A673 (cell line): Measurements from ENCODE around the gene CHD3. TPM values are rescaled to one million over a fixed set of nuclear protein-coding genes. Genes with fewer than 3 reads are reported as not detected.

Experiments used
- BruUV-seq: library from RNA; stranded (reverse); fragments of 400-500 nt; replicated peaks from 2 replicates; lab custom pipeline; 2021; lab: Mats Ljungman, UMichigan
- CTCF ChIA-PET: fragments of 300-600 bp; sonication (Branson Sonifier 250); formaldehyde crosslinking; loops from one replicate; lab custom pipeline; 2022; ENCODE audit warnings: antibody characterized with exemption; lab: Charles Lee
- POLR2A ChIA-PET: fragments of 300-600 bp; sonication (Branson Sonifier 250); formaldehyde crosslinking; loops from one replicate; lab custom pipeline; 2022; ENCODE audit warnings: antibody characterized with exemption; ENCODE audit not compliant: low non-redundant PET; lab: Charles Lee
- DNase-seq: peaks from one replicate; pipeline ENCODE4 v3.0.0-alpha.2; 2015; ENCODE audit warnings: low spot score
- H3K27ac ChIP-seq: fragments of 200-600 bp; sonication (generic); 2 replicates; pipeline ENCODE4 v1.5.1; 2016; ENCODE audit warnings: mixed run types, low read depth, mild to moderate bottlenecking, mixed read lengths, antibody characterized with exemption, low read length; ENCODE audit not compliant: poor library complexity, severe bottlenecking
- H3K27me3 ChIP-seq: fragments of 200-600 bp; sonication (generic); replicated peaks from 2 replicates; pipeline ENCODE4 v1.6.1; 2017; ENCODE audit warnings: mixed run types, low read depth, mild to moderate bottlenecking, mixed read lengths, antibody characterized with exemption, low read length; ENCODE audit not compliant: insufficient read depth, poor library complexity
- H3K36me3 ChIP-seq: fragments of 200-600 bp; sonication (generic); 2 replicates; pipeline ENCODE4 v1.6.1; 2016; ENCODE audit warnings: mixed run types, mild to moderate bottlenecking, mixed read lengths, antibody characterized with exemption, low read length; ENCODE audit not compliant: insufficient read depth, poor library complexity, severe bottlenecking
- H3K4me1 ChIP-seq: fragments of 200-600 bp; sonication (generic); 2 replicates; pipeline ENCODE4 v1.6.1; 2017; ENCODE audit warnings: mixed run types, mild to moderate bottlenecking, mixed read lengths, antibody characterized with exemption, low read length; ENCODE audit not compliant: insufficient read depth, poor library complexity, severe bottlenecking
- H3K4me3 ChIP-seq: fragments of 200-600 bp; sonication (generic); 2 replicates; pipeline ENCODE4 v1.5.1; 2016; ENCODE audit warnings: low read depth, mixed run types, mild to moderate bottlenecking, mixed read lengths, low read length; ENCODE audit not compliant: poor library complexity, severe bottlenecking
- H3K9me3 ChIP-seq: fragments of 200-600 bp; sonication (generic); 2 replicates; pipeline ENCODE4 v1.6.1; 2016; ENCODE audit warnings: mixed run types, low read depth, mild to moderate bottlenecking, mixed read lengths, antibody characterized with exemption, low read length; ENCODE audit not compliant: poor library complexity, severe bottlenecking
- EZH2 ChIP-seq: fragments of 200-600 bp; sonication (generic); IDR thresholded peaks from 2 replicates; pipeline ENCODE4 v1.6.1; 2017; ENCODE audit warnings: borderline replicate concordance, low read depth, mild to moderate bottlenecking, mixed read lengths, antibody characterized with exemption, low read length; ENCODE audit not compliant: poor library complexity, severe bottlenecking
- intact Hi-C: fragments of 100-400 bp; cut with micrococcal nuclease; formaldehyde crosslinking; loops from one replicate; pipeline ENCODE4 v1.10.0; 2022; ENCODE audit not compliant: unreplicated experiment
- total RNA-seq: library from RNA; stranded (reverse); gene quantifications from 2 replicates; pipeline ENCODE4 v1.2.3, GENCODE V29; 2021
- TF ChIP-seq, protein P1 (sequence below): fragments of 300-800, 200-600 bp; sonication (generic); conservative IDR thresholded peaks from 2 replicates; pipeline ENCODE4 v1.5.1; 2017; ENCODE audit warnings: low read depth, mild to moderate bottlenecking, antibody characterized with exemption, low read length, moderate library complexity, mixed read lengths

Gene CHD3
- total RNA-seq, 1 experiment from 2014 or later: 249 TPM

DNA sequence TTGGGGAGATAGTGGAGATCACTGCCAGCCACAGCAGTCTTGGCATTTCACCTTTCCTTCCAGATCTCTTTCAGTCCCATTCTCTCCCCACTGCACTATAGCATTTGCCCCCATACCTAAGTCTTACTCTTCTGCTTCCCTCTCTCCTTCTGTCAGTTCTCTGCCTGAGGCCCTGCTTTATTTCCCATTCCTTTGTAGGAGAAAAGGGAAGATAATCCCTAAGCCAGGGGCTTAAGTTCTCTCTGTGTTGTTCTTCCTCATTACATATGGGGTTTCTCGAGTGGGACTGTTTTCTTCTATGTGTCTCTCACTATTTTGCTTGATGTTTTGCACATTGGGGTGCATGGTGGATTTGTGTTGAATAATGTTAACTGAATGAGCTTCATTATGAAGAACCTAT is 48.1 kb upstream of the CHD3 start:
- ChIA-PET POLR2A (interaction anchor here (0.5 kb wide), 1 partner anchor 234 kb away, joined by 3 read pairs; no protein-coding TSS in a partner anchor), CTCF (no interaction called here)
- Histone ChIP-seq H3K27me3 (no peaks in the 10 kb centered on the region), H3K4me1 (peaks cover 44% of the 10 kb centered on the region), H3K9me3 (no peaks in the 10 kb centered on the region), H3K4me3 (peak overlapping the region; percentile 81), H3K27ac (peak overlapping the region; percentile 97), H3K36me3 (peaks cover 7% of the 10 kb centered on the region)
- no peak for DNase-seq
- intact Hi-C loops: loop anchor here (5.0 kb wide), 1 partner anchor 382 kb away; no protein-coding TSS in a partner anchor
- BruUV-seq: no TSS peak
- no peak for TF ChIP-seq EZH2
- TF ChIP-seq, protein P1, sequence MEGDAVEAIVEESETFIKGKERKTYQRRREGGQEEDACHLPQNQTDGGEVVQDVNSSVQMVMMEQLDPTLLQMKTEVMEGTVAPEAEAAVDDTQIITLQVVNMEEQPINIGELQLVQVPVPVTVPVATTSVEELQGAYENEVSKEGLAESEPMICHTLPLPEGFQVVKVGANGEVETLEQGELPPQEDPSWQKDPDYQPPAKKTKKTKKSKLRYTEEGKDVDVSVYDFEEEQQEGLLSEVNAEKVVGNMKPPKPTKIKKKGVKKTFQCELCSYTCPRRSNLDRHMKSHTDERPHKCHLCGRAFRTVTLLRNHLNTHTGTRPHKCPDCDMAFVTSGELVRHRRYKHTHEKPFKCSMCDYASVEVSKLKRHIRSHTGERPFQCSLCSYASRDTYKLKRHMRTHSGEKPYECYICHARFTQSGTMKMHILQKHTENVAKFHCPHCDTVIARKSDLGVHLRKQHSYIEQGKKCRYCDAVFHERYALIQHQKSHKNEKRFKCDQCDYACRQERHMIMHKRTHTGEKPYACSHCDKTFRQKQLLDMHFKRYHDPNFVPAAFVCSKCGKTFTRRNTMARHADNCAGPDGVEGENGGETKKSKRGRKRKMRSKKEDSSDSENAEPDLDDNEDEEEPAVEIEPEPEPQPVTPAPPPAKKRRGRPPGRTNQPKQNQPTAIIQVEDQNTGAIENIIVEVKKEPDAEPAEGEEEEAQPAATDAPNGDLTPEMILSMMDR: no peak

DNA sequence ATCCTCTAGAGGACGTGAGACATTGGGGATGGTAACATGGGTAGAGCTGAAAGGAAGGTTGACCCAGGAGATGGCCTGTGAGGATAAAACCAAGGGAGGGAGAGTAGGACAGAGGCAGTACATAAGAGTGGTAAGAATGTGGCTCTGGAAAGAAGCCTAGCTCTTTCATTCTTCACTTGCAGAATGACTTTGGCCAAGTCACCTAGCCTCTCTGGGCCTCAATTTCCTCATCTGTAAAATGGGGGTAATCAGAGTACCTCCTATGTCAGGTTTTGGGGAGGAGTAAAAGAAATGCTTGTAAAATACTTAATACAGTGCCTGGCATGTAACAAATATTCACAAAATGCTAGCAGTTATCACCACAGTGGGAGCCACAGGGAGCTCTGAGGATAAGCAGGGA is 47.7 kb upstream of the CHD3 start:
- Histone ChIP-seq H3K27ac (peak overlapping the region; percentile 97), H3K36me3 (peaks cover 12% of the 10 kb centered on the region), H3K27me3 (no peaks in the 10 kb centered on the region), H3K4me1 (peaks cover 44% of the 10 kb centered on the region), H3K9me3 (no peaks in the 10 kb centered on the region), H3K4me3 (peak overlapping the region; percentile 81)
- TSS peak; percentile 54 for BruUV-seq
- intact Hi-C loops: loop anchor here (5.0 kb wide), 1 partner anchor 381 kb away; no protein-coding TSS in a partner anchor
- POLR2A ChIA-PET: interaction anchor here (0.5 kb wide), 1 partner anchor 233 kb away, joined by 3 read pairs; no protein-coding TSS in a partner anchor
- CTCF ChIA-PET: no interaction called here
- TF ChIP-seq EZH2: no peak
- TF ChIP-seq, protein P1: no peak
- DNase-seq: no peak

DNA sequence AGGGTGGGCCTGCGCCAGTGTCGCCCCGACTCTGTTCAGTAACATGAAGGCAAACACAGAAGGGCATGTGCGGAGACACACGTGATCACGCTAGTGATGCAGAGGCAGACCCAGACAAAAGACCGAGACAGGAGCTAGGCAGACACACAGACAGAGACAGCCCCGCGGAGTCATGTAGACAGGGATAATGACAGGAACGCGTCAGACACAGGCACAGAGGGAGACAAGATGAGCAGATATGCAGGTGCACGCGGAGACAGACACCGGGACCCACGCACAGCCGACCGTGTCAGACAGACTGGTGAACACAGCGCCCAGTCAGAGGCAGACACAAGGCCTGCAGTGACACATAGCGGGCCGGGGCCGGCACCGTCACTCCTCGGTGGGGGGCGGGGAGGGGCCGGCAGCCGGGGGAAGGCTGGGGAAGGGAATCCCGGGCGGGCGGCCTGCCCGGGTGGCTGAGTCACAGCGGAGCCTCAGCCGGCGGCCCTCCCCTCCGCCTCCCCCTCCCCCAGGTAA is 47.1 kb upstream of the CHD3 start:
- ChIA-PET POLR2A (interaction anchor here (1.0 kb wide), 1 partner anchor 10 kb away, joined by 3 read pairs; no protein-coding TSS in a partner anchor), CTCF (no interaction called here)
- Histone ChIP-seq H3K9me3 (no peaks in the 10 kb centered on the region), H3K4me3 (peak overlapping the region; percentile 81), H3K27ac (peak overlapping the region; percentile 97), H3K27me3 (no peaks in the 10 kb centered on the region), H3K4me1 (peaks cover 44% of the 10 kb centered on the region), H3K36me3 (peaks cover 16% of the 10 kb centered on the region)
- intact Hi-C loops: loop anchor here (5.0 kb wide), 1 partner anchor 381 kb away; no protein-coding TSS in a partner anchor
- no TSS peak for BruUV-seq
- peak; percentile 89 for DNase-seq
- no peak for TF ChIP-seq EZH2
- TF ChIP-seq, protein P1: peak; percentile 29; the same call in 1 of the 2 replicates
